ENCODE measurements around the gene TBX15.

Gene TBX15

GRCh38 chr1:118948846-118949245 lies 39.3 kb downstream of the TBX15 start:
- no peak overlapping the region for H2AFZ ChIP-seq (ENCODE audit: low read depth, low read length, severe bottlenecking)
- no peaks in the 10 kb centered on the region for H3K79me2 ChIP-seq (ENCODE audit: insufficient read depth, low read length)
- no peak for TF ChIP-seq CTCF (IDR thresholded peaks at IDR 0.05; ENCODE audit: insufficient read depth, low read length, poor library complexity, severe bottlenecking)
- no peak for TF ChIP-seq EZH2phosphoT487 (conservative IDR thresholded peaks at IDR 0.05; ENCODE audit: low read length)
- H3K9me3 ChIP-seq (ENCODE audit: insufficient read depth, low read length) = no peaks in the 10 kb centered on the region
- H3K9me2 ChIP-seq (replicated peaks; ENCODE audit: insufficient read depth, low read length) = no peaks in the 10 kb centered on the region
- no peaks in the 10 kb centered on the region for H3K36me3 ChIP-seq (ENCODE audit: low read length)
- no peaks in the 10 kb centered on the region for H4K20me1 ChIP-seq (ENCODE audit: low read depth, low read length)
- H3K4me3 ChIP-seq (ENCODE audit: insufficient read depth, low read length, poor library complexity, severe bottlenecking) = no peak overlapping the region
- H3F3A ChIP-seq (ENCODE audit: insufficient read depth) = no peaks in the 10 kb centered on the region
- H3K9ac ChIP-seq (ENCODE audit: low read length) = no peak overlapping the region
- H3K27me3 ChIP-seq (ENCODE audit: low read length) = no peaks in the 10 kb centered on the region
- H3K27ac ChIP-seq (ENCODE audit: low read depth, low read length) = no peak overlapping the region
- H3K4me2 ChIP-seq (ENCODE audit: low read depth, low read length, poor library complexity, severe bottlenecking) = no peak overlapping the region

- Histone ChIP-seq H3K9ac (ENCODE audit: low read length) (no peak overlapping the region), H3K4me2 (ENCODE audit: low read depth, low read length, poor library complexity, severe bottlenecking) (no peak overlapping the region), H3K9me2 (replicated peaks; ENCODE audit: insufficient read depth, low read length) (no peaks in the 10 kb centered on the region), H3K36me3 (ENCODE audit: low read length) (no peaks in the 10 kb centered on the region), H3F3A (ENCODE audit: insufficient read depth) (no peaks in the 10 kb centered on the region), H4K20me1 (ENCODE audit: low read depth, low read length) (no peaks in the 10 kb centered on the region), H3K27me3 (ENCODE audit: low read length) (no peaks in the 10 kb centered on the region), H2AFZ (ENCODE audit: low read depth, low read length, severe bottlenecking) (no peak overlapping the region), H3K79me2 (ENCODE audit: insufficient read depth, low read length) (no peaks in the 10 kb centered on the region), H3K9me3 (ENCODE audit: insufficient read depth, low read length) (no peaks in the 10 kb centered on the region), H3K4me3 (ENCODE audit: insufficient read depth, low read length, poor library complexity, severe bottlenecking) (no peak overlapping the region), H3K27ac (ENCODE audit: low read depth, low read length) (no peak overlapping the region)
- TF ChIP-seq CTCF (IDR thresholded peaks at IDR 0.05; ENCODE audit: insufficient read depth, low read length, poor library complexity, severe bottlenecking) (no peak), EZH2phosphoT487 (conservative IDR thresholded peaks at IDR 0.05; ENCODE audit: low read length) (no peak)
Measured at GRCh38 chr1:118948351-118948750, 39.8 kb downstream of the TBX15 start.

GRCh38 chr1:118947790-118948189 lies 40.4 kb downstream of the TBX15 start:
- Histone ChIP-seq H3K9ac (ENCODE audit: low read length) (no peak overlapping the region), H3K79me2 (ENCODE audit: insufficient read depth, low read length) (no peaks in the 10 kb centered on the region), H3K36me3 (ENCODE audit: low read length) (no peaks in the 10 kb centered on the region), H3K27me3 (ENCODE audit: low read length) (no peaks in the 10 kb centered on the region), H3K9me2 (replicated peaks; ENCODE audit: insufficient read depth, low read length) (no peaks in the 10 kb centered on the region), H4K20me1 (ENCODE audit: low read depth, low read length) (no peaks in the 10 kb centered on the region), H3K4me3 (ENCODE audit: insufficient read depth, low read length, poor library complexity, severe bottlenecking) (no peak overlapping the region), H2AFZ (ENCODE audit: low read depth, low read length, severe bottlenecking) (no peak overlapping the region), H3F3A (ENCODE audit: insufficient read depth) (no peaks in the 10 kb centered on the region), H3K4me2 (ENCODE audit: low read depth, low read length, poor library complexity, severe bottlenecking) (no peak overlapping the region), H3K9me3 (ENCODE audit: insufficient read depth, low read length) (no peaks in the 10 kb centered on the region), H3K27ac (ENCODE audit: low read depth, low read length) (no peak overlapping the region)
- no peak for TF ChIP-seq EZH2phosphoT487 (conservative IDR thresholded peaks at IDR 0.05; ENCODE audit: low read length)
- TF ChIP-seq CTCF (IDR thresholded peaks at IDR 0.05; ENCODE audit: insufficient read depth, low read length, poor library complexity, severe bottlenecking) = no peak

All from SU-DHL-6 (cell line).